ENCODE data around the gene NFKB1.

The NFKB1 gene

DNA sequence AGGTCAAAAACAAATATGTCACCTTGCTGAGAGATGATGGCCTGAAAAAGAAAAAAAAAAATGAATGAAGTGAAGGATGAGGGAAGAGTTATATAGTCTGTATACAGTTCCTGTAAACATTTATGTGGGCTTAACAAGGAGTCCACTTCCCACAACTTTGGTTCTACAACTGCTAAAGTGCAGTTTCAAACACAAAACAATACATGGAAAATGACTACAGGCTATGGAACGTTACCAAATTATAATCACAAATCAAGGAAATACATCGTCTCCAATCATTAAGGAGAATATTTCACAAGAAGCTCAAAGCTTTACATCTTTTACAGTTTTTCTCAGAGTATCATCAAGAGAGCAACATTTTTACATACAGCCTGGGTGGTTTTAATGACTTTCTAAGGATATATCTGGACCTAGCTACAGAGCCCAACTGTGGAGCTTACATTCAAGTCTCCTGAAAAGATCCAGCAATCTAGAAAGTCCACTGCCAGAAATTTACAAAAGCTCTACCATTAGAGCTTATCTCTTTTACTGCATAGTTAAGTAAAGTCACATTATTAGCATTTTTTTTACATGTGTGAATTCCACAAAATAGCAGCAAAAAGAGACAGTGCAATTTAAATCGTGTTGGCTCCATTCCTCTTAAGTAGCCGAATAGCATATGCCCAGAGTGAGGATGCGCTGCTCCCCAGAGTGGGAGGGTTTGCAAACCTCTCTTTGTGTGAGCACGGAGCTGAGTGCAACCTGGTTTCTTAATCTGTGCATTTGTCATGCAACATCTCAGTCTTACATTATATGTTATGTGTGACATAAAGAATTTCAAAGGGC lies 131.3 kb downstream of the NFKB1 start:
- DNase-seq, result no peak

DNA sequence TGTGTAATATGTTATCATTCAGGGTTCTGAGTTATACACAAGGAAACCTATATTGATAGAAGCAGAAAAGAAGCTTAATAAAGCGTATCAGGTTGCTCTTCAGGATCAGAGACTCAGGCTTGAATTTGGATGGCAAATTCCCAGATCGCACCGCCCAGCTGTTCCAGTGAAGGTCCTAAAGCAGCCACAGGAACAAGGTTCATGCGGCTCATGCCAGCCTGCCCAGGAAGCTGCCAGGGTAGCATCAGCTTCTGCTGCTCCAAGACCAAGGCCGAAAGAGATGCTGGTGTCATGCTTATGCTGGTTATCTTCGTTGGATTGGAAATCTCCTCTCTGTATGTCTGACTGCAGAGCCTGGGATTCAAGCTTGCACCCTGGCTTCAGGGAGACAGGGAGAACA lies 131.9 kb downstream of the NFKB1 start:
- DNase-seq, result no peak

DNA sequence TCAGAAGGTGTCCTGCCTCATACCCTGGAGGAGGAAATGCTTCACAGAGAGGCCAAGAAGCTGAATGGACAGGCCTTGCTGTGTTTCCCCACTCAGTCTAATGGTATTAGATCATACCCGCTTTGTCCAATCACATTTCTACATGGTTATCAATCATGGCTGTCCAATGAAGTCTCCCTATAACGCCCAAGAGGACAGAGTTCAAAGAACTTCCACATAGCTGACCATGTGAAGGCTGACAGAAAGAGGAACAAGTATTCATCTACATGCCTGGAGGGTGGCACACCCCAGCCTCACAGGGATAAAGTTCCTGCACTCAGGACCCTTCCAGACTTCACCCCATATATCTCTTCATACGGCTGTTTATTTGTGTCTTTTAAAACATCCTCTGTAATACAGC lies 136.2 kb downstream of the NFKB1 start:
- DNase-seq, result no peak

DNA sequence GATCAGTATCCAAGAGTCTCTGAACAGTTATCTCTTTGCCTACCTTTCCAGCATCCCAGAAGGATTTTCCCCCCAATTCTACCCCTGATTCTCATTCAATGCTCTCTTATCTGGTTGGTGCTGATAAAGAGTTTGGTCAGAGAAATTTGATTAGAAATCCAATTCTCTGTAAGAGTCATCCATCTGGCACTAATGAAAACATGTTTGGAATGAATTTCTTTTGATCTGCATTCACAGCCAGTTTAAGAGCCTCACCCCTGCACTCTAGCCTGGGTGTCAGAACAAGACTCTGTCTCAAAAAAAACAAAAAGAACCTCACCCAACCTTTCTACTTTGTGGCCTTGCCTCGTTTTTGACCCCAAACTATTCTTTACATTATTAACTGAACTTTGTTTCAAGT lies 137.5 kb downstream of the NFKB1 start:
- DNase-seq, result no peak

DNA sequence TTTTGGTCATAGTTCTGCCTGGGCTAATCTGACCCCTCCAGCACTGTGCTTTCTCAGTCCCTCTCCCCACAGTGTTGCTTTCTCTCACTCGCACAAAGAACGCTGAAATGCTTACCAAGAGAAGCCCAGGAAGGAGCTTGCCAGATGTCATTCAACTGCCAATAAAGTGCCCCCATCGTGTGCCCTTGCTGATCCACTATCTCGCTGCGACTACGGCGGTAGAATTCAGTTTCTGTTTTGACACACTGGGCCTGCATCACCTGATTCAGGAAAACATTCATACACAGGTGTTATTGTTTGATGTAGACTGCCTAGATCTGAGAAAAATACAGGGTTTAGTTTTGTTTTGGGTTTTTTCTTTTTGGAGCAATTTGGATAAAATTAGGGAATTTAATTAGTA lies 138.4 kb downstream of the NFKB1 start:
- no peak for DNase-seq

DNA sequence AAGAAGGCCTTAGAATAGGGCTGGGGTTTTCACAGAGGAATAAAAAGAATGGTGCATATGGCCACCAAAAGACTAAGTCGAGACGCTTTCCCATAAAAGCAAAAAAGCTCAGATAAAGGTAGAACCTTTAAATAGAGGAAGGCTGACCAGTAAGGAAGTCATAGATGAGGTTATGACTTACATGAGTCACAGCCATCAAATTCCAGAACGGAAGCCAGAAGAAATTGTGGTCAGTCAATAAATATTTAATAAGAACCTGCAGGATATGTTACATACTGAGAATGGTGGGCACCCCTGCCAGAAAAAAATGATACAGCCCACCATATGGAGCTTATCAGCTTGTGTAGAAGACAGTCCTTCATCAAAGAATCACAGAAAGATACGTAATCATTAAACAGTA lies 139.5 kb downstream of the NFKB1 start:
- no peak for DNase-seq

DNA sequence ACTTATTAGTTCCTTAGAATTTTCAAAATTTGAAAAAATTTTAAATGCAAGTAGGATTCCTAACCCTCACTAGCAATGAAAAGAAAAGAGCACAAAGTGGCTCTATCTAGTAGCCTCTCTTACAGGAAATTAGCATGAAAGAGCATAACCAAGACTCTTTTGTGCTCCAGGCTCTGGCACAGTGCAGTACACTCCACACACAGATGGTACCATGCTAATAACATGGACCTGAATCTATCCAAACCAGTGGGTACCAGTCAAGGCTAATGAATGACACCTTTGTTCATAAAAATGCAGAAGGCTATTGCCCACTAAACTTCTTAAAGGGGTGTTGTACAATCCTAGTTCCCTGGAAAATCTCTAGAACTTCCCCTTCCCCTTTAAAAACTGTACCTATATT lies 140.6 kb downstream of the NFKB1 start:
- no peak for DNase-seq

DNA sequence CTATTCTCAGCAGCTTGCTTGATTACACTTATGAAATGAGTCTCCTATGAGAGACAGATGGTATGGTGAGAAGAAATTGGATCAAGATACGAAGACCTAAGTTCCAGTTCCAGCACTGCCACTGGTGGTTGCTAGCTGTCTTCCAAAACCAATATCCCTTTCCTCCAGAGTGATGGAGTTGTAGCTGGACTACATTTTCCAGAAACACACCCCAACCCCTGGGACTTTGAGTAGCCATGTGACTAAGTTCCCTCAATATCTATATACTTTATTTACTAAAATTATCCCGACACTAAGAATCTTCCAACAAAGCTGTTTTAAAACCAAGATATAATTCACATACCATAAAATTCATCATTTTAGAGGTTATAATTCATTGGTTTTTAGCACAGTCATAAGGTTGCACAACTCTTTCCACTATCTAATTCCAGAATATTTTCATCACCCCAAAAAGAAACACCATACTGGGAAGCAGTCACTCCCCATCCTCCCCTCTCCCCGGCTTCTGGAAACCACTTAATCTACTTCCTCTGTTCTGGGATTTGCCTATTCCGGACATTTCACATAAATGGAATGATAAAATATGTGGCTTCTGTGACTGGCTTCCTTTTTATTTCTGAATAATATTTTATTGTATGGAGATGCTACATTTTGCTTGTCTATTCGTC lies 141.6 kb downstream of the NFKB1 start:
- no peak for DNase-seq

DNA sequence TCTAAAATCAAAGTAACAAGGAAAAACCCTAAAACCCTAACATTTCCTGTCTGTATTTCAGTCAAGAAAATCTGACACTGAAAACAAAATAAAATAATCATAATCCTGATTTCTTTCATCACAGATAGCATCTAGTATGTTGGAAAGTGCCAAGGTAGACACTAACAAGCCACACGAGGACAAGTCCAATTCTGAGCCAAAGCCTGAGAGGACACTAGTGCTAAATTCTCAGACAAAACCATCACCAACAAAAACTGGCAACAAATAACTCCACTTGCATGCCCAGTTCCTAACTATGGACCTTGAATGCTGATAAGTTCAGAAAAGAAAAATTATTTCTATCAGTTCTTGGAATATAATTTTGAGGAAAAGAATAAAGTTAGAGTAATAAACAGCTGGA lies 146.0 kb downstream of the NFKB1 start:
- DNase-seq, result no peak

DNA sequence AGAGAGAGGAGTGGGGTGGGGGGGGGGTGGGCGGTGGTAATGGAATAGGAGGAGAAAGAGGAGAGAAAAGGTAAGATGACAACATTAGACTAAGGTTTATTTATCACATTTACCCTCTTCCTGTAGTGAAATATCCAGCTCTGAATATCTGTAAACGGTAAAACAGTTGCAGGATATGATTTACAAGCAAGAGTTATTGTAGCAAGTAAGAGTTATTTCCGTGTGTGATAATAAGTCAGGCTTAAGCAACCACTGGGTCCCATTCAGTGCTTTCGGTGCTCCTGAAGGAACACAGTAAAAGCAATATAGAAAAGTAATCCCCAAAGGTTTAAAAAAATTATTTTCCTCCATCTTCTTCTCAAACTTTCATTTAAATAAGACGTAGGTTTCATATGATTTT lies 156.0 kb downstream of the NFKB1 start:
- no peak for DNase-seq

DNA sequence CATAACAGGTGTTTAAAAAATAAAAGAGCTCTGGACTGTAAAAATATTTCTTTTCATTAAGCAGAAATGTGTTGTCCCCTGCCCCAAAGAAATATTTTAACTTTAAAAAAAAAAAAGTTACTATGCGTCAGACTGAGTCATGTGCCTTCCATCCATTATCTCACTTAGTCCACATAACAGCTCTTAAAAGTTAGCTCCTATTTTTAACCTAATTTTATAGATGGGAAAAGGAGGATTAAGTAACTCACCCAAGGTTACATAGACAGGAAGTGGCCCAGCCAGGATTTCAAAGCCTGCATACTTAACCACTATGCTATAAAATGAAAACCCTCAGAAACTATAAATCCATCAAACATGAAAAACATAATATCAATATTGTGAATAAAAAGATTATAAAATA lies 161.9 kb downstream of the NFKB1 start:
- no peak for DNase-seq

DNA sequence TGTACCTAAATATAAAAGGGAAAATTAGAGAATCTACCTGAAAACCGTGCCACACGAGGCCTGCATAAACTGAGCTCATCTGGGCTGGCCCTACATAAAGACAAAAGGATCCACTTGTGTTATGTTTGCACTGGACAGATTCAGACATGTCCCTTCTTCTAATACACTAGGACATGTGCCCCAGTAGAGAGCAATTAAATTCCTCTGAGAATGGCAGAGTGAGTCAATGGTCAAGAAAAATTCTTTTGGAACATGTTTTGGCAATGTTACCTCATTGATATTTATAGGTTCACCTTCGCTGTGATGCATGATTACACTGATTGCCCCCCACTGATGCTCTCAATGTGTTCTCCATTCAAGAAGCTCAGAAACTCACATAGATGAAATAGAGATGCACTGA lies 164.4 kb downstream of the NFKB1 start:
- DNase-seq, result no peak

All from cerebellar nuclear complex (tissue), 1 donor.